Measurements from ENCODE around the gene GALK2.

DNA sequence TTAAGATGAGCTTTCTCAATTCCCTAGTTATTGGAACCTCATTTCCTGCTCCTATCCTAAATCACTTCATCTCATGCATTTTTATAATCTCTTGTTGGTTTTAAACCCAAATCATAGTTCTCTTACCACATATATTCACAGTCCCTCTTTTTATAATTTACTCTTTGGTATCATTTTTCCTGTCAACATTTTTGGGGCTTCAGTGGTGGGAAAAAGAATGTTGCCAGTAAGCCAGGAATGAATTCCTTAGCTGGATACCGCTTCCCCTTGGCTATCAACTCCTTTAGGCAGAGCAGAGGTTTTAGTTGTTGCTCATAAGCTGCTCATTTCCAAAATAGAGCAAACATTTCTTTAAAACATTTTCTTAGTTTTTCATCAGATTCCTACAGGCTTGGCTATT lies 112.3 kb downstream of the GALK2 start:
- TF ChIP-seq EZH2 (IDR thresholded peaks at IDR 0.05; ENCODE audit: borderline replicate concordance) (no peak), EZH2phosphoT487 (IDR thresholded peaks at IDR 0.05; ENCODE audit: low read depth, severe bottlenecking, unreplicated experiment) (no peak)
- TF ChIP-seq, protein P1, sequence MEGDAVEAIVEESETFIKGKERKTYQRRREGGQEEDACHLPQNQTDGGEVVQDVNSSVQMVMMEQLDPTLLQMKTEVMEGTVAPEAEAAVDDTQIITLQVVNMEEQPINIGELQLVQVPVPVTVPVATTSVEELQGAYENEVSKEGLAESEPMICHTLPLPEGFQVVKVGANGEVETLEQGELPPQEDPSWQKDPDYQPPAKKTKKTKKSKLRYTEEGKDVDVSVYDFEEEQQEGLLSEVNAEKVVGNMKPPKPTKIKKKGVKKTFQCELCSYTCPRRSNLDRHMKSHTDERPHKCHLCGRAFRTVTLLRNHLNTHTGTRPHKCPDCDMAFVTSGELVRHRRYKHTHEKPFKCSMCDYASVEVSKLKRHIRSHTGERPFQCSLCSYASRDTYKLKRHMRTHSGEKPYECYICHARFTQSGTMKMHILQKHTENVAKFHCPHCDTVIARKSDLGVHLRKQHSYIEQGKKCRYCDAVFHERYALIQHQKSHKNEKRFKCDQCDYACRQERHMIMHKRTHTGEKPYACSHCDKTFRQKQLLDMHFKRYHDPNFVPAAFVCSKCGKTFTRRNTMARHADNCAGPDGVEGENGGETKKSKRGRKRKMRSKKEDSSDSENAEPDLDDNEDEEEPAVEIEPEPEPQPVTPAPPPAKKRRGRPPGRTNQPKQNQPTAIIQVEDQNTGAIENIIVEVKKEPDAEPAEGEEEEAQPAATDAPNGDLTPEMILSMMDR (IDR thresholded peaks at IDR 0.05; ENCODE audit: poor library complexity) = no peak

All from hepatocyte (in vitro differentiated cells).